AG09309 (cell line): ENCODE data around the gene STRN3.

Experiments used
- DNase-seq: peaks from one replicate; pipeline ENCODE4 v3.0.0-alpha.2; 2010; ENCODE audit warnings: low read depth
- H3K4me3 ChIP-seq: 2 replicates; pipeline ENCODE4 v1.5.1; 2011; ENCODE audit warnings: mild to moderate bottlenecking, low read depth, low read length, moderate library complexity; ENCODE audit not compliant: control insufficient read depth
- CTCF ChIP-seq: IDR thresholded peaks from 2 replicates; pipeline ENCODE4 v1.5.1; 2011; ENCODE audit warnings: mild to moderate bottlenecking, low read depth, low read length, inconsistent platforms; ENCODE audit not compliant: insufficient read depth, control insufficient read depth; ENCODE audit errors: missing control alignments

STRN3 gene

GRCh38 chr14:30855345-30856037 is 170.7 kb downstream of the STRN3 start:
- DNase-seq = no peak
- no peak for TF ChIP-seq CTCF
- H3K4me3 ChIP-seq = no peak overlapping the region

- no peak overlapping the region for H3K4me3 ChIP-seq
- no peak for DNase-seq
- TF ChIP-seq CTCF = no peak
Observed at GRCh38 chr14:30854492-30854891, 171.7 kb downstream of the STRN3 start.

- DNase-seq = no peak
- TF ChIP-seq CTCF = no peak
- no peak overlapping the region for H3K4me3 ChIP-seq
Observed at GRCh38 chr14:30853946-30854345, 172.2 kb downstream of the STRN3 start.

GRCh38 chr14:30849983-30850382 is 176.2 kb downstream of the STRN3 start:
- no peak for TF ChIP-seq CTCF
- H3K4me3 ChIP-seq = no peak overlapping the region
- DNase-seq = no peak

GRCh38 chr14:30849354-30849753 is 176.8 kb downstream of the STRN3 start:
- no peak overlapping the region for H3K4me3 ChIP-seq
- no peak for TF ChIP-seq CTCF
- no peak for DNase-seq

- H3K4me3 ChIP-seq = no peak overlapping the region
- no peak for DNase-seq
- TF ChIP-seq CTCF = no peak
Observed at GRCh38 chr14:30848449-30849240, 177.5 kb downstream of the STRN3 start.
